Loucy (cell line): ENCODE results near the gene SYNGR4.

ENCODE experiments used
- CTCF ChIP-seq: fragments of 200-600 bp; sonication (generic); conservative IDR thresholded peaks from 2 replicates; pipeline ENCODE4 v1.5.1; 2014; ENCODE audit warnings: mild to moderate bottlenecking, antibody characterized with exemption, low read length
- EZH2phosphoT487 ChIP-seq: fragments of 200-600 bp; IDR thresholded peaks from 2 replicates; pipeline ENCODE4 v1.6.1; 2018; ENCODE audit warnings: antibody characterized with exemption, mild to moderate bottlenecking, moderate library complexity, borderline replicate concordance

GRCh38 chr19:48348737-48349136 lies 15.4 kb upstream of the SYNGR4 start:
- no peak for TF ChIP-seq CTCF
- no peak for TF ChIP-seq EZH2phosphoT487
